ENCODE data around the gene P2RY1. TPM values are rescaled to one million over a fixed set of nuclear protein-coding genes. Genes with fewer than 3 reads are reported as not detected.
"Not testable (repeated sequence)": the region's sequence is repeated elsewhere in the genome, so short reads cannot be mapped to it uniquely, and the experiment has no call there.

Gene P2RY1
- total RNA-seq, 1 donor, result 0.81 TPM

GRCh38 chr3:152870027-152870426 is 35.1 kb downstream of the P2RY1 start:
- DNase-seq (ENCODE audit: low read depth), result no peak
- TF ChIP-seq, protein P1, sequence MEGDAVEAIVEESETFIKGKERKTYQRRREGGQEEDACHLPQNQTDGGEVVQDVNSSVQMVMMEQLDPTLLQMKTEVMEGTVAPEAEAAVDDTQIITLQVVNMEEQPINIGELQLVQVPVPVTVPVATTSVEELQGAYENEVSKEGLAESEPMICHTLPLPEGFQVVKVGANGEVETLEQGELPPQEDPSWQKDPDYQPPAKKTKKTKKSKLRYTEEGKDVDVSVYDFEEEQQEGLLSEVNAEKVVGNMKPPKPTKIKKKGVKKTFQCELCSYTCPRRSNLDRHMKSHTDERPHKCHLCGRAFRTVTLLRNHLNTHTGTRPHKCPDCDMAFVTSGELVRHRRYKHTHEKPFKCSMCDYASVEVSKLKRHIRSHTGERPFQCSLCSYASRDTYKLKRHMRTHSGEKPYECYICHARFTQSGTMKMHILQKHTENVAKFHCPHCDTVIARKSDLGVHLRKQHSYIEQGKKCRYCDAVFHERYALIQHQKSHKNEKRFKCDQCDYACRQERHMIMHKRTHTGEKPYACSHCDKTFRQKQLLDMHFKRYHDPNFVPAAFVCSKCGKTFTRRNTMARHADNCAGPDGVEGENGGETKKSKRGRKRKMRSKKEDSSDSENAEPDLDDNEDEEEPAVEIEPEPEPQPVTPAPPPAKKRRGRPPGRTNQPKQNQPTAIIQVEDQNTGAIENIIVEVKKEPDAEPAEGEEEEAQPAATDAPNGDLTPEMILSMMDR (IDR thresholded peaks at IDR 0.05; ENCODE audit: insufficient read depth, low read length), result no peak
- no peak overlapping the region for H3K4me3 ChIP-seq (ENCODE audit: low read depth, low read length)

DNA sequence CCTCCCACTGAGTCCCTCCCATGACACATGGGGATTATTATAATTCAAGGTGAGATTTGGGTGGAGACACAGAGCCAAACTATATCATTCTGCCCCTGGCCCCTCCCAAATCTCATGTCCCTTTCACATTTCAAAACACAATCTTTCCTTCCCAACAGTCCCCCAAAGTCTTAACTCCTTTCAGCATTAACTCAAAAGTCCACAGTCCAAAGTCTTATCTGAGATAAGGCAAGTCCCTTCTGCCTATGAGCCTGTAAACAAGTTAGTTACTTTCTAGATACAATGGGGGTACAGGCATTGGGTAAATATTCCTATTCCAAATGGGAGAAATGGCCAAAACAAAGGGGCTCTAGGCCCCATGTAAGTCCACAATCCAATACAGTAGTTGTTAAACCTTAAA is 38.4 kb downstream of the P2RY1 start:
- H3K4me3 ChIP-seq (ENCODE audit: low read depth, low read length); DNase-seq (ENCODE audit: low read depth): not testable (repeated sequence)

DNA sequence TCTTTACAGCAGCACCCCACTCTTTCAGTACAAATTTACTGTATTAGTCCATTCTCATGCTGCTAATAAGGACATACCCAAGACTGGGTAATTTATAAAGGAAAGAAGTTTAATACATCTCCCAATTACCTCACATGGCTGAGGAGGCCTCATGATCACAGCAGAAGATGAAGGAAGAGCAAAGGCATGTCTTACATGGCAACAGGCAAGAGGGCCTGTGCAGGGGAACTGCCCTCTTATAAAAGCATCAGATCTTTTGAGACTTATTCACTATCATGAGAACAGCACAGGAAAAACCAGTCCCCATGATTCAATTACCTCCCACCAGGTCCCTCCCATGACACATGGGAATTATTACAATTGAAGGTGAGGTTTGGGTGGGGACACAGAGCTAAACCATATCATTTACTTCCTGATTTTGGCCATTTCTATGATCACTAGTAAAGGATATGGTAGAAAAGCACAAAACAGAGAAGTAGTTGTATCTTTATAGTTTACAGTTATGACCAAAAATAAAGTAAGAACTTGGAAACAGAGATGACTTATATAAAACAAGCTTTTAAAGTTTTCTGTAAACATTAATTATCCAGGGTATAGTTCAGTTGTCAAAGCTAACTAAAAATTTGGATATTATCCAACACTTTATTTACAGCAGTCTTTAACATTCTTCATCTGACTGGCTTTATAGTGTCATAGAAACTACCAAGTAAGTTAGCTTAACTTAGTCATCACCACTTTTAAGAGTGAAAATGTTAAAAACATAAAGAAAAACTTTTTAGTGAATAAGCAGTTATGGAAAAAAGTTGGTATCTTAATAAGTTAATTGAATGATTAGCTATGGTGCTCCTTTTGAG is 40.2 kb downstream of the P2RY1 start:
- no peak for DNase-seq (ENCODE audit: low read depth)
- no peak overlapping the region for H3K4me3 ChIP-seq (ENCODE audit: low read depth, low read length)
- TF ChIP-seq, protein P1 (IDR thresholded peaks at IDR 0.05; ENCODE audit: insufficient read depth, low read length), result no peak

DNA sequence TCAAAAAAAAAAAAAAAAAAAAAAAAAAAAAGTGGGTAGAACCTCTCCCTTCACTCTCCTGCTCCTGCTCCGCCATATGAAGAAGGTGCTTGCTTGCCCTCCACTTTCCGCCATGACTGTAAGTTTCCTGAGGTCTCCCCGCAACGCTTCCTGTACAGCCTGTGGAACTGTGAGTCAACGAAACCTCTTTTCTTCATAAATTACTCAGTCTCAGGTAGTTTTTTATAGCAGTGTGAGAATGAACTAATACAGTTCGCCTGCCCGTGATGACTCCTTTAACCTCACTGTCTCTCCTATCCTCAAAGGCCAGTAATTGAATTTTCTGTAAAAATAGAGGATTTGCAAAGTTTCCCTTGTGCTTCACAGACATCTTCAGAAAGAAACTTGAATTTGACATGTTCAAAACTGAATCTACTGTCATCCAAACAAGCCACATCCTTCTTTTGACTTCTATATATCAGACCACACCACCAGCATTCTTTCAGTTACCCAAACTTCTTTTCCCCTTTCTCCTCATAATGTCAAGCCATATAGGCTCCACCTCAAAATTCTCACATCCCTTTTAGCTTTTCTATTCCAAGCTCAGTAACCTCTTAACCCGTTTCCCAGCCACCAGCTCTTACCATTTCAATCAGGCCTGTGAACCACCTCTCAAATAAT is 44.3 kb downstream of the P2RY1 start:
- no peak for DNase-seq (ENCODE audit: low read depth)
- H3K4me3 ChIP-seq (ENCODE audit: low read depth, low read length), result no peak overlapping the region
- TF ChIP-seq, protein P1 (IDR thresholded peaks at IDR 0.05; ENCODE audit: insufficient read depth, low read length), result no peak

GRCh38 chr3:152879790-152880174 is 44.9 kb downstream of the P2RY1 start:
- no peak for DNase-seq (ENCODE audit: low read depth)
- TF ChIP-seq, protein P1 (IDR thresholded peaks at IDR 0.05; ENCODE audit: insufficient read depth, low read length), result no peak
- no peak overlapping the region for H3K4me3 ChIP-seq (ENCODE audit: low read depth, low read length)

GRCh38 chr3:152885076-152885475 is 50.1 kb downstream of the P2RY1 start:
- TF ChIP-seq, protein P1 (IDR thresholded peaks at IDR 0.05; ENCODE audit: insufficient read depth, low read length), result no peak
- DNase-seq (ENCODE audit: low read depth), result no peak
- no peak overlapping the region for H3K4me3 ChIP-seq (ENCODE audit: low read depth, low read length)

Small RNA genes lying within 50 kb of the gene (small RNA-seq; reads per million reads assigned to genes)
- gene ATP5MGP5, result not detected
